PFSK-1 (cell line): ENCODE results near the gene USP16.

Experiments used
- POLR2AphosphoS5 ChIP-seq: IDR thresholded peaks from 2 replicates; pipeline ENCODE4 v1.6.1; 2012; ENCODE audit warnings: low read depth, mild to moderate bottlenecking, control low read depth, low read length, moderate library complexity
- TAF1 ChIP-seq: IDR thresholded peaks from 2 replicates; pipeline ENCODE4 v1.6.1; 2012; ENCODE audit warnings: low read length, control low read depth, borderline replicate concordance; ENCODE audit not compliant: insufficient read depth

DNA sequence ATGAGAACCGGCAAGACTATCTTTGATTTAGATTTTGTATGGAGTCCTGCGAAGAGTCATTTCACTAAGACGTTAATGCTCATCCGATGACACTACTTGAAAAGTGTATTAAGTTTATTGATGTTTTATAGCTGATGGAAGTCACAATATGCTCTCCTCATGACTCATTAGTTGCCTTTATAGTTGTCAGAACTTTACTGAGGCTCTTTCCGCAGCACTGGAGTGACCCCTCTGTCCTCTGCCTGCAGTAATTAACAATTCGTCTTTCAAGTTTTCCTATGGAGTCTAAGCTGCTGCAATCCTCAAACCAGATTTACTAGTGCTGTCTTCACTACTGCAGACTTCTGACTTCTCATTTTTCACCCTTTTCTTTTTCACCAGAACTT lies 853 bp downstream of the USP16 start:
- no peak for TF ChIP-seq TAF1
- TF ChIP-seq POLR2AphosphoS5 = no peak
